Gastroesophageal sphincter (tissue), 3 donors: ENCODE measurements around the gene HS2ST1.

Source experiments
- CTCF ChIP-seq, 4 experiments: fragments of 200-600 bp in 2 of 4; fragments of 450-650 bp in 2 of 4; sonication (generic) in 1 of 4; IDR thresholded peaks; one replicate each; pipeline ENCODE4 v1.5.1; 2017 to 2019; ENCODE audit warnings: antibody characterized with exemption in 4 of 4, mild to moderate bottlenecking in 2 of 4, moderate library complexity in 2 of 4
- EP300 ChIP-seq: sonication (generic); formaldehyde crosslinking; IDR thresholded peaks from one replicate; pipeline ENCODE4 v1.6.1; 2017; ENCODE audit warnings: antibody characterized with exemption, mild to moderate bottlenecking
- POLR2A ChIP-seq, 2 donors: fragments of 450-650 bp; IDR thresholded peaks; one replicate each; pipeline ENCODE4 v1.6.1; 2017; ENCODE audit warnings: antibody characterized with exemption in 2 of 2, mild to moderate bottlenecking in 2 of 2, moderate library complexity in 1 of 2
- POLR2AphosphoS5 ChIP-seq: sonication (generic); formaldehyde crosslinking; IDR thresholded peaks from one replicate; pipeline ENCODE4 v1.6.1; 2017; ENCODE audit warnings: antibody characterized with exemption

- TF ChIP-seq POLR2AphosphoS5: no peak
- no peak for TF ChIP-seq CTCF (IDR thresholded peaks at IDR 0.05)
- no peak for TF ChIP-seq POLR2A (IDR thresholded peaks at IDR 0.05)
- no peak for TF ChIP-seq EP300
These were observed 43.4 kb upstream of the HS2ST1 start for GRCh38 chr1:86871001-86871400.
